Subcutaneous adipose tissue (tissue), 4 donors: ENCODE results near the gene NDUFB1. TPM values are rescaled to one million over a fixed set of nuclear protein-coding genes. Genes with fewer than 3 reads are reported as not detected.

Experiments
- total RNA-seq, 4 donors: library from RNA; depleted of rRNA; stranded (reverse); fragments of >200 nt; gene quantifications; one replicate each; pipeline ENCODE4 v1.1.0, GENCODE V29; 2016
- TF ChIP-seq, protein P1 (sequence below): fragments of 450-650 bp; IDR thresholded peaks from one replicate; pipeline ENCODE4 v1.5.1; 2016; ENCODE audit warnings: low read depth, mild to moderate bottlenecking, control low read depth, antibody characterized with exemption, moderate library complexity

The NDUFB1 gene
- total RNA-seq, 4 donors from 2014 or later = 64.2 to 709 (median 213) TPM

GRCh38 chr14:92143962-92144361 is 22.5 kb upstream of the NDUFB1 start:
- TF ChIP-seq, protein P1, sequence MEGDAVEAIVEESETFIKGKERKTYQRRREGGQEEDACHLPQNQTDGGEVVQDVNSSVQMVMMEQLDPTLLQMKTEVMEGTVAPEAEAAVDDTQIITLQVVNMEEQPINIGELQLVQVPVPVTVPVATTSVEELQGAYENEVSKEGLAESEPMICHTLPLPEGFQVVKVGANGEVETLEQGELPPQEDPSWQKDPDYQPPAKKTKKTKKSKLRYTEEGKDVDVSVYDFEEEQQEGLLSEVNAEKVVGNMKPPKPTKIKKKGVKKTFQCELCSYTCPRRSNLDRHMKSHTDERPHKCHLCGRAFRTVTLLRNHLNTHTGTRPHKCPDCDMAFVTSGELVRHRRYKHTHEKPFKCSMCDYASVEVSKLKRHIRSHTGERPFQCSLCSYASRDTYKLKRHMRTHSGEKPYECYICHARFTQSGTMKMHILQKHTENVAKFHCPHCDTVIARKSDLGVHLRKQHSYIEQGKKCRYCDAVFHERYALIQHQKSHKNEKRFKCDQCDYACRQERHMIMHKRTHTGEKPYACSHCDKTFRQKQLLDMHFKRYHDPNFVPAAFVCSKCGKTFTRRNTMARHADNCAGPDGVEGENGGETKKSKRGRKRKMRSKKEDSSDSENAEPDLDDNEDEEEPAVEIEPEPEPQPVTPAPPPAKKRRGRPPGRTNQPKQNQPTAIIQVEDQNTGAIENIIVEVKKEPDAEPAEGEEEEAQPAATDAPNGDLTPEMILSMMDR = no peak

DNA sequence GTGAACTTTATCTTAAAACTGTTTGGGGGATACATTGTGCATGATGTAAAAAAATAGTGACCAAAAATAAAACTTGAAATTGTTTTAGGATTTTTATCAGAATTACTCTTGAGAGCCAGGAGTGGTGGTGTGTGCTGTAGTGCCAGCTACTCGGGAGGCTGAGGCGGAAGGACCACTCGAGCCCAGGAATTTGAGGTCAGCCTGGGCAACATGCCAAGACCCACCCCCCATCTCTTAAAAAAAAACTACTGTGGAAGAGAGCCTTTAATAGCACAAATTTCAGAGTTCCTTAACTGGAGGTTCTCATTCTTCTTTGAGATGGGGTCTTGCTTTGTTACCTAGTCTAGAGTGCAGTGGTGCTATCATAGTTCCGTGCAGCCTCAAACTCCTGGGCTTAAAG is 21.8 kb upstream of the NDUFB1 start:
- TF ChIP-seq, protein P1 = no peak

DNA sequence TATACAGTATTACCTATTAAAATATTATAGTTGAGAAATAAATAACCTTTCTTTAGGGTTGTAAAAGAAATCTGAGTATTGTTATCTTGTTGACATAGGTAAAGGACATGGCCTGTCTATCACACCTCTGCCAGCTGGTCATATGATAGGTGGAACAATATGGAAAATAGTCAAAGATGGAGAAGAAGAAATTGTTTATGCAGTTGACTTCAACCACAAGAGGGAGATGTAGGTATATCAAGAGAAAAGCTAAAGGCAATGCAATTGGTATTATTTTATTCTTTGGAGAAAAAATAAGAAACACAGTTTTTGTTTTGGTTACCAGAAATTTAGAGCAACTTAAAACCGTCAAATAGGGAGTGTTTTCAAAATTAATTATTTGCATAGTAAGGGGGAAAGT is 13.8 kb upstream of the NDUFB1 start:
- TF ChIP-seq, protein P1 = no peak

DNA sequence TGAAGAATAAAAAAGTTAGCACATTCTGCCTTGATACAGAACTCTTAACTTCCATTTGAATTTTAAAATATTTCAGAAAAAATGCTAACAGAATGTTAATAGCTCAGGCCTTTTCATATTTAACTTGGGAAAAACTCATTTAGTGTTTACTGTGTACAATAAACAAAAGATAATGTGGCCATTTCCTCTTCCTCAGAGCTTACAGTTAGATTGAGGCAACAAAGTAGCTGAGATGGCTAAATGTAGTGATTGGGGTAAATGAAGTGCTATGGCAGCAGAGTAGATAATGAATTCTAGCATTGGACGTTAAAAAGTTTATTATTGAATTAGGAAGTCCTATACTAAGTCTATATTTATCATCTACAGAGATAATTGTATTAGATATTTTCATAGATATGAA is 12.9 kb upstream of the NDUFB1 start:
- TF ChIP-seq, protein P1 = no peak

DNA sequence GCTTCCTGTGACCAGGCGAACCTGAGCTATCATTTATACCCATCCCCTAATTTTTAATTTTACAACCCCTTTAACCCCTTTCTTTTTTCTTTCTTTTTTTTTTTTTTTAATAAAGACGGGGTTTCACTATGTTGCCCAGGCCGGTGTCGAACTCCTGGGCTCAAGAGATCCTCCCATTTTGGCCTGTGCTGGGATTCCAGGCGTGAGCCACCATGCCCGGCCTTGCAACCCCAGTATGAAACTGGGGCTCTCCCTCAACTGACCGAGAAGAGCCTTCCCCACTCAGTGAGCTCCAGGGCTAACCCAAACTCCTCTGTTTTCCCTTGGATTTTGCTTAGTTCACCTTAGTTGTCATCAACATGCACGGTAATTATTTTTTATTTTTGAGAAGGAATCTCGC is 1.3 kb upstream of the NDUFB1 start:
- TF ChIP-seq, protein P1 = no peak

- TF ChIP-seq, protein P1 = no peak
Measured at GRCh38 chr14:92122351-92122677, 808 bp upstream of the NDUFB1 start.

- TF ChIP-seq, protein P1 = no peak
Measured at GRCh38 chr14:92121207-92121669, 268 bp downstream of the NDUFB1 start.

- TF ChIP-seq, protein P1 = no peak
Measured at GRCh38 chr14:92109490-92109889, 12.0 kb downstream of the NDUFB1 start.
